Endometrial microvascular endothelial cells (primary cell): ENCODE results near the gene WDR5B. TPM values are rescaled to one million over a fixed set of nuclear protein-coding genes. Genes with fewer than 3 reads are reported as not detected.

Source experiments
- in situ Hi-C: cut with HindIII; loops from 2 replicates; pipeline ENCODE4 v1.10.0; 2017; ENCODE audit warnings: low sequenced_read_pairs, low pct_unique_long_range_greater_than_20kb; ENCODE audit errors: inconsistent ontology term
- total RNA-seq: library from RNA; depleted of rRNA; stranded (reverse); fragments of >200 nt; gene quantifications from one replicate; pipeline ENCODE4 v1.2.3, GENCODE V29; 2015; ENCODE audit errors: inconsistent ontology term

WDR5B gene
- total RNA-seq, 1 donor from 2014 or later, result 5.9 TPM

- in situ Hi-C loops, result no loop called here
Observed at GRCh38 chr3:122414391-122414790, 1.5 kb downstream of the WDR5B start.

GRCh38 chr3:122410639-122411038, 5.2 kb downstream of the WDR5B start:
- in situ Hi-C loops, result no loop called here

- in situ Hi-C loops, result no loop called here
Observed at GRCh38 chr3:122410111-122410510, 5.8 kb downstream of the WDR5B start.

- in situ Hi-C loops, result no loop called here
Observed at GRCh38 chr3:122409446-122409845, 6.4 kb downstream of the WDR5B start.

GRCh38 chr3:122407946-122408345, 7.9 kb downstream of the WDR5B start:
- in situ Hi-C loops, result no loop called here

- in situ Hi-C loops, result no loop called here
Observed at GRCh38 chr3:122406198-122406597, 9.7 kb downstream of the WDR5B start.

- in situ Hi-C loops, result no loop called here
Observed at GRCh38 chr3:122405015-122405414, 10.8 kb downstream of the WDR5B start.

- in situ Hi-C loops, result no loop called here
Observed at GRCh38 chr3:122403489-122403888, 12.4 kb downstream of the WDR5B start.

- in situ Hi-C loops, result no loop called here
Observed at GRCh38 chr3:122398920-122399319, 16.9 kb downstream of the WDR5B start.

GRCh38 chr3:122397201-122397600, 18.7 kb downstream of the WDR5B start:
- in situ Hi-C loops, result no loop called here

GRCh38 chr3:122396511-122396910, 19.4 kb downstream of the WDR5B start:
- in situ Hi-C loops, result no loop called here

GRCh38 chr3:122395582-122395981, 20.3 kb downstream of the WDR5B start:
- in situ Hi-C loops, result no loop called here

GRCh38 chr3:122394173-122394572, 21.7 kb downstream of the WDR5B start:
- in situ Hi-C loops, result no loop called here

GRCh38 chr3:122392868-122393844, 22.7 kb downstream of the WDR5B start:
- in situ Hi-C loops, result no loop called here

GRCh38 chr3:122391681-122392446, 24.0 kb downstream of the WDR5B start:
- in situ Hi-C loops, result no loop called here

GRCh38 chr3:122390665-122391064, 25.2 kb downstream of the WDR5B start:
- in situ Hi-C loops, result no loop called here

GRCh38 chr3:122389892-122390291, 26.0 kb downstream of the WDR5B start:
- in situ Hi-C loops, result no loop called here

- in situ Hi-C loops, result no loop called here
Observed at GRCh38 chr3:122389197-122389596, 26.7 kb downstream of the WDR5B start.

- in situ Hi-C loops, result no loop called here
Observed at GRCh38 chr3:122387709-122388108, 28.2 kb downstream of the WDR5B start.
